Muscle of arm (tissue), 12 donors: ENCODE measurements around the gene SMAD9. TPM values are rescaled to one million over a fixed set of nuclear protein-coding genes. Genes with fewer than 3 reads are reported as not detected.

ENCODE experiments used
- DNase-seq: peaks from one replicate; pipeline ENCODE4 v3.0.0-alpha.2; 2013
- polyA plus RNA-seq, 12 donors: library from polyadenylated mRNA; unstranded; fragments of 120-200 nt; gene quantifications; one replicate each; pipeline ENCODE4 v1.2.1, GENCODE V29; 2013; ENCODE audit not compliant: insufficient read length in 12 of 12

Gene SMAD9
- polyA plus RNA-seq, 12 donors, result 12.9 to 21.0 (median 18.5) TPM; not detected in 1

DNA sequence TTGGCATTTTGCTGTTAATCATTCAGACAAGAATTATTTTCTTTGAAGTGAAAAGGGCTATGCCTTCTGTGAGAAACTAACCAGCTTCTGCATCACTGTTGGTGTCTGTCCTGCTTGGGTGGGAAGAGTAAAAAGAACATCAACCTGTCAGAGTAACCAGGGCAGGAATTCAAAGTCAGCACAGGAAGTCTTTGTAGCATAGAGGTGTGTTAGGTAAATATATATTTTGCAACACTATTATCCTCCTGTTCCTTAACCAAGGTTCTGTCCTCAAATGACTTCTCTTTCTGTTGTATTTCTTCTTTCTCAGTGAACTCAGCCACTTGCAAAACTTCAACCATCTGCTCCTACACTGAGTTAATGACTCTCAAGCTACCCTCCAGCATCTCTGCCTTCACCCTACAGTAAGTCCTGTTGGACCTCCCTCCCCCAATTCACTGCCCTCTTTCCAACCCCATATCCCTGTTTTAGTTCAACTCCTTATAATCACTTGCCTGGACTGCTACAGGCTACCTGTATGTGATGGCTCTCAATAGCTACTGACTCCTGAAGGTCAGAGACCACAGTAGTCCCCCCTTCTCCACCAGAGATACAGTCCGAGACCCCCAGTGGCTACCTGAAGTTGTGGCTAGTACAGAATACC, 49.9 kb downstream of the SMAD9 start:
- DNase-seq, result no peak

DNA sequence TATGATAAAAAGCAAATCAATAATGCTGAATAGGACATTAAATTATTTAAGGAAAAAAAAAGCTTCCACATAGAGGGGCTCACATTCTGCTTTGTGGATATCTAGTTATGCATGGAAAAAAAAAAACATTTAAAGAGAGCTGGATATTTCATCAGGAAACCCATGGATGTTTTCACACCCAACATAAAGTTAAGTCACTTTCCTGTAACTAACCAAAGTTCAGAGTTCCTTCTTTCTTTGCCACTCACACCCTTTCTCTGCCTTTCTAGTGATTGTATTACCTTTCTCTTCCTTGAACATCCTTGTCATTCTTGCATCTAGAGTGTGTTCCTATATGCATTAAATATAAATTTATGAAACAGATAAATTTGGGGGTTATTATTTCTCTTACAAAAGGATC, 53.8 kb downstream of the SMAD9 start:
- no peak for DNase-seq

DNA sequence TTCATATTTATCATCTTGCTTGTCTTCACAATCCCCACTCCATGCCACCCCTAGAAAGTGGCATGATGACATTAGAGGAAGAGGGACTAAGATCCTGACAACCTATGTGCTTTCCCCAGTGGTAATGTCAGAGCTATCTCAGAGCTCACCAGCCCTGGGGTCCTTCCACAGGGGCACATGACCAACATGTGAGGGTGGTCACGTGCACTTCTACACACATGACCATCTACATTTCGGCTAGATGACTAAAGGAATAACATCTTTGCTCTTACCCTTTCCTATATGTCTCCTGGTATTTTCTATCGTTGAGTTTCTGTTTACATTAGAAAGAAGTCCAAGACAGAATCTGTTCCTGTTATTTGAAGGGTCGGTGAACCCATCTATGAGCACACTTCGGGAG, 54.8 kb downstream of the SMAD9 start:
- DNase-seq, result no peak

GRCh38 chr13:36862722-36863121, 57.3 kb downstream of the SMAD9 start:
- no peak for DNase-seq

GRCh38 chr13:36862002-36862685, 57.9 kb downstream of the SMAD9 start:
- DNase-seq, result no peak

- no peak for DNase-seq
These were observed 60.8 kb downstream of the SMAD9 start for GRCh38 chr13:36859259-36859658.

DNA sequence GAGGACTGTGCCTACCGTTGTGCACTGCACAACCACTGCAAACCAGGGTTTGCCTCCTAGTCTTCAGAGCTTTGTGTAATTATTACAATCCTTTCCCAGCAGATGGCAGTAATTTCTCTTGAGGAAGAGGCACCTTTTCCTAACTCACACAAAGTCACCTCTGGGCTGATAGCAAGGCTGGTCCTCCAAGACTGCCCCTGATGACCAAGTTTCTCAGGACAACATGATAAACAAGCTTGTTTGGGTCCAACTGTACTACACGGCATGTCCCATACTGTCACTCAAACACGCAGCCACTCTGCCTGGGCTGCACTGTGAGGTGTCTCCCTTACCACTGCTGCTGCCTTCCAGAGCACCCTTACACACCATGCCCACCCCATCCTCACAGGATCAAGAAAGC, 61.7 kb downstream of the SMAD9 start:
- peak; percentile 42 for DNase-seq

- no peak for DNase-seq
These were observed 62.8 kb downstream of the SMAD9 start for GRCh38 chr13:36857253-36857652.

DNA sequence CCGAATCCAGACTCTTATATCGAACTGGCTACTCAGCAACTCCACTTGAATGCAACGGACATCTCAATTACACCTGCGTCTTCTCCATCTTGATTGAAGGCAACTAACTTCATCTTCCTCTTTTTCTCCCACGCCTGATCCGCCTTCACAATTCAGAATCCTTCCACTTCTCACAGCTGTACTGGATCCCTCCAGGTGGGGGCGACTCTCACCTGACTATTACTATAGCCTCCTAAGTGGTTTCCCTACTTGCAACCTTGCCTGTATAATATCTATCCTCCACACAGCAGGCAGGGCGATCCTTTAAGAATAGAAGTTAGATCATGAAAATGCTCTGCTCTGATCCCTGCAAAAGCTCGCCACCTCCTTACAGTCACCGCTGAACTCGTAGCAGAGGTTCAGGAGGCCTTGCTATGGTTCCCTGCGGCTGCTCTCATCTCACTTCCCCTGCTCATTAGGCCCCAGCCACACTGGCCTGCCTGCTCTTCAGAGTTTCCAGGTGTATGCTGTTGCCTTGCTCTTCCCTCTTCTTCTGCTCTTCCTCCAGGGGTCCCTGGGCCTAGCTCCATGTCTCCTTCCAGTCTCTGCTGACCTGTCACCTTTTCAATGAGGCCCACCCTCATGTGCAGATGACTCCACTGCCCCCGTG, 69.1 kb downstream of the SMAD9 start:
- no peak for DNase-seq

- DNase-seq, result no peak
These were observed 71.6 kb downstream of the SMAD9 start for GRCh38 chr13:36848199-36848982.

GRCh38 chr13:36847606-36848005, 72.4 kb downstream of the SMAD9 start:
- DNase-seq, result no peak

GRCh38 chr13:36841391-36841790, 78.6 kb downstream of the SMAD9 start:
- DNase-seq, result no peak

DNA sequence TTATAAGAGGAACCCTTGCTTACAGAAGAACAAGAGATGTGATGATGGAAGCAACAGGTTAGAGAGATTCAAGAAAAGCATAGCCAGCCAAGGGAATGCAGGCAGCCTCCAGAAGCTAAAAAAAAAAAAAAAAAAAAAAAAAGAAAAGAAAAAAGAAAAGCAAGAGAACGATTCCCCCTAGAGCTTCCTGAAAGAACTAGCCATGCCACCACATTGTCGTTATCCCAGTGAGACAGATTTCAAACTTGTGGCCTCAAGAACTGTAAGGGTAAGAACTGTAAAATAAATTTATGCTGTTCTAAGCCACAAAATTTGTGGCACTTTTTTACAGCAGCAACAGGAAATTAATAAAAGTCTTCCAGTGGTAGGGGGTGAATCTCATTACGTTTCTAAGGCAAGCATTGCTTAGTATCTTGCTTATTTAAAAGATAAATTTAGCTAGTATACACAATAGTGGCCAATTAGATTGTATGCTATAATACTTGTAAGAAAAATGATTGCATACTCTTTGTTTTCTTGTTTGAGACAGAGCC, 79.3 kb downstream of the SMAD9 start:
- no peak for DNase-seq

GRCh38 chr13:36839981-36840380, 80.1 kb downstream of the SMAD9 start:
- DNase-seq, result no peak

- DNase-seq, result no peak
These were observed 80.8 kb downstream of the SMAD9 start for GRCh38 chr13:36839281-36839680.

DNA sequence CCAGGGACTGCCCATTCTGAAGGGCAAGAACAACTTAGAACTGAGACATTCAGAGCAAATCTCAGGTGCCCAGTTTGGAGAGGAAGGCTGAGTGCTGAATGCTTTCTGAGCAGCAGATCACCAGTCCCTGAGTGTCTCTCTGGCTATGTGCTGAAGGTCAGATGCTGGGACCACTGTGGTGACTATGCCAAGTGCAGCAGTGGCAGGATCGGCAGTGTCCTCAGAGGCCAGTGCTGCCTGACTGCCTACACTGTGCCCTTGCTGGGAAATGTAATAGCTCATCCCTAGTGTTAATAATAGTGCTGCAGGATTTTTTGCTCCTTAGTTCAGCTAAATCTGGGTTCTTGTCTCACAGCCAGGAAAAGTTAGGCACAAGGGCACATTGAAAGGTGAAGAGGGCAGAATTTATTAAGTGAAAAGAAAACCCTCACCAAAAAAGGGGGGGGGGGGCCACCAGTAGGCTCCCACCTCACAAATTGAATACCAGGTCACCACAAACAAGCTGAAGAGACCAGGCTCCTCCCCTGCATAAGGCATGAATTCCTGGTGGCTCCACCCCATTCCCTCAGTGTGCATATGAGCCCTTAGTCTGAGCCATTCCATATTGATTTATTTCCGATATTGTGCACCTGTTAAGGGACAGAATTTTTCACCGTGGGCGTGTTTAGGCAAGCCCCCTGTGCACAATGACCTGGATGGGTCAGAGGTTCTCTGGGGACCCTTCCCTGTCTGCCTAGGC, 82.5 kb downstream of the SMAD9 start:
- no peak for DNase-seq

DNA sequence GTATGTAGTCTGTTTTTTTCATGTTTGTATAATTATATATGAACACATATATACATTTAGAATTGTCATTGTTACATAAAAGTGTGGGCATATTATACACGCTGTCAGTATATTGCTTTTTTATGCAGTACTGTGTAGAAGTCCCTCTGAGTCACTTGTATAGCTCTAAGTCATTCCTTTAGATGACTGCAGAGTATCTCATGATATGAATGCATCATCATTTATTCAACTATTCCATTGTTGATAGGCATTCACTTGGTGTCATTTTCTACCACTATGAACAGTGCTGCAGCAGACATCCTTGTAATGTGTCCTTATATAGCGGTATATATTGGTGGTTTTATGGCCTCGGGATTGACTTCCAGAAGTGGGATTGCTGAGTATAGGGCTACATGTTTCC, 85.7 kb downstream of the SMAD9 start:
- DNase-seq, result no peak

DNA sequence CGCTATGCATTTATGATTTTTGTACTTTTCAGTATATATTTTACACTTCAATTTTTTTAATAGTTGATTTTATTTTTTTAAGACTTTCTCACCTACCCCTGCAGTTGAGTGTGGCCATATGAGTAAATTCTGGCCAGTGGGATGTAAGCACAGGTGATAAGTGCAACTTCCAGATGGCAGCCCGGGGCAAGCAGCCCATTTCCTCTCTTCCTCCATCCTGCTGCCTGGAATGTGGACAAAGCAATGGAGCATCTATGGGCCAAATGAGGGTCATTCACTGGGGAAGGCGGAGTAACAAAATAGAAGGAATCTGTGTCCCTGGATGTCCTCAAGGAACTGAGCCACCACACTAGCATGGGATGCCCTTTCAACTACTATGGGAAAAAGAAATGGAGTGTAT, 88.7 kb downstream of the SMAD9 start:
- DNase-seq, result no peak

GRCh38 chr13:36829753-36830152, 90.3 kb downstream of the SMAD9 start:
- no peak for DNase-seq

- DNase-seq, result no peak
These were observed 97.3 kb downstream of the SMAD9 start for GRCh38 chr13:36822785-36823184.

DNA sequence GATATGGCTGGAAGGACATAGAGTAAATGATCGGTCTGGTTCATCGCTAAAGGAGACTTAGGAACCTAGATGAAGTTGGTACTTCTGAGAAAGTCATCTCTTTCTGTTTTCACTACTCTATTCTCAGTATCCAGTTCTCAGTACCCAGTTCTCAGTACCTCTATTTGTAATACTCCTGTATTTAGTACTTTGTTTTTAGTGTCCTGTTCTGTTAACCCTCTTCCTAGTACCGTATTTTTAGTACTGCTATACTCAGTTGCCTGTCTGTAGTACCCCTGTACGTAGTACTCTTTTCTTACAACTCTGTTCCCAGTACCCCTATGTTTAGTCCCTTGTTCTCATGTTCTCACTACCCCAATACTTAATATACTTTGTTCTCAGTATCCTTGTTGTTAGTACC, 99.8 kb downstream of the SMAD9 start:
- no peak for DNase-seq

DNA sequence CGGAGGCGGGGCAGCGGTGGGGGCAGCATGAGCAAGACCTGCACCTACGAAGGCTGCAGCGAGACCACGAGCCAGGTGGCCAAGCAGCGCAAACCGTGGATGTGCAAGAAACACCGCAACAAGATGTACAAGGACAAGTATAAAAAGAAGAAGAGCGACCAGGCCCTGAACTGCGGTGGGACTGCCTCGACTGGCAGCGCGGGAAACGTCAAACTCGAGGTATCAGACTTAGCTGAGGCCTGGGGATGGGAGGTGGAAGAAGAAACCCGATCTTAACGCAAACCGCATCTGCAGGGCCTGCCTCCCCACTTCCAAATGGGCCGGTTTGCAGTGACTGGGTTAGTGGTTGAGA, 100.3 kb downstream of the SMAD9 start:
- DNase-seq, result peak; percentile 21
